ENCODE measurements around the gene PARD3. TPM values are rescaled to one million over a fixed set of nuclear protein-coding genes. Genes with fewer than 3 reads are reported as not detected.

PARD3 gene
- total RNA-seq, 4 donors from 2014 or later = 98.9 to 122 (median 105) TPM

- TF ChIP-seq EP300 (IDR thresholded peaks at IDR 0.05) (no peak), POLR2AphosphoS5 (IDR thresholded peaks at IDR 0.05) (no peak), CTCF (IDR thresholded peaks at IDR 0.05) (no peak)
- intact Hi-C loops (cut with DNase I) = no loop called here
- no peak for DNase-seq (ENCODE audit: extremely low spot score)
- Histone ChIP-seq H3K27me3 (no peaks in the 10 kb centered on the region), H3K4me1 (no peaks in the 10 kb centered on the region), H3K27ac (replicated peaks in 1 of 4) (no peak overlapping the region), H3K36me3 (no peaks in the 10 kb centered on the region), H3K4me3 (no peak overlapping the region), H3K9me3 (no peaks in the 10 kb centered on the region)
- 84% methylated on average over 2 of the region's 2 CpGs for WGBS
Measured at GRCh38 chr10:34143466-34143865, 671.6 kb downstream of the PARD3 start.

- Histone ChIP-seq H3K36me3 (no peaks in the 10 kb centered on the region), H3K27ac (replicated peaks in 1 of 4) (no peak overlapping the region), H3K27me3 (no peaks in the 10 kb centered on the region), H3K4me1 (no peaks in the 10 kb centered on the region), H3K9me3 (no peaks in the 10 kb centered on the region), H3K4me3 (no peak overlapping the region)
- WGBS = 83% methylated on average over 2 of the region's 2 CpGs
- DNase-seq (ENCODE audit: extremely low spot score) = no peak
- intact Hi-C loops (cut with DNase I) = no loop called here
- TF ChIP-seq POLR2A (IDR thresholded peaks at IDR 0.05; ENCODE audit: low read depth) (no peak), POLR2AphosphoS5 (IDR thresholded peaks at IDR 0.05) (no peak), EP300 (IDR thresholded peaks at IDR 0.05) (no peak), CTCF (IDR thresholded peaks at IDR 0.05) (no peak)
Measured at GRCh38 chr10:34141032-34141680, 673.9 kb downstream of the PARD3 start.

- no peak for TF ChIP-seq EP300 (IDR thresholded peaks at IDR 0.05)
- TF ChIP-seq CTCF (IDR thresholded peaks at IDR 0.05) = no peak
- TF ChIP-seq POLR2A (IDR thresholded peaks at IDR 0.05; ENCODE audit: low read depth) = no peak
- no peak for TF ChIP-seq POLR2AphosphoS5 (IDR thresholded peaks at IDR 0.05)
- Histone ChIP-seq H3K36me3 (no peaks in the 10 kb centered on the region), H3K27me3 (no peaks in the 10 kb centered on the region), H3K9me3 (no peaks in the 10 kb centered on the region), H3K4me3 (no peak overlapping the region), H3K4me1 (no peaks in the 10 kb centered on the region), H3K27ac (replicated peaks in 1 of 4) (no peak overlapping the region)
- intact Hi-C loops (cut with DNase I) = no loop called here
- 71% methylated on average over 3 of the region's 3 CpGs for WGBS
- DNase-seq (ENCODE audit: extremely low spot score) = no peak
Measured at GRCh38 chr10:34139559-34139958, 675.5 kb downstream of the PARD3 start.

GRCh38 chr10:34137955-34138354, 677.1 kb downstream of the PARD3 start:
- Histone ChIP-seq H3K9me3 (no peaks in the 10 kb centered on the region), H3K36me3 (no peaks in the 10 kb centered on the region), H3K4me3 (no peak overlapping the region), H3K4me1 (no peaks in the 10 kb centered on the region), H3K27ac (replicated peaks in 1 of 4) (no peak overlapping the region), H3K27me3 (no peaks in the 10 kb centered on the region)
- TF ChIP-seq EP300 (IDR thresholded peaks at IDR 0.05) (no peak), POLR2AphosphoS5 (IDR thresholded peaks at IDR 0.05) (no peak), POLR2A (IDR thresholded peaks at IDR 0.05; ENCODE audit: low read depth) (no peak), CTCF (IDR thresholded peaks at IDR 0.05) (no peak)
- no peak for DNase-seq (ENCODE audit: extremely low spot score)
- intact Hi-C loops (cut with DNase I) = no loop called here
- WGBS = 95% methylated on average over 2 of the region's 2 CpGs

GRCh38 chr10:34137201-34137600, 677.9 kb downstream of the PARD3 start:
- TF ChIP-seq POLR2A (IDR thresholded peaks at IDR 0.05; ENCODE audit: low read depth) (no peak), POLR2AphosphoS5 (IDR thresholded peaks at IDR 0.05) (no peak), EP300 (IDR thresholded peaks at IDR 0.05) (no peak), CTCF (IDR thresholded peaks at IDR 0.05) (no peak)
- peak; percentile 50 for DNase-seq (ENCODE audit: extremely low spot score)
- Histone ChIP-seq H3K36me3 (no peaks in the 10 kb centered on the region), H3K27me3 (no peaks in the 10 kb centered on the region), H3K4me1 (peaks cover 0 to 5% (median 0%) of the 10 kb centered on the region in 4 donors), H3K4me3 (no peak overlapping the region), H3K9me3 (no peaks in the 10 kb centered on the region), H3K27ac (replicated peaks in 1 of 4) (no peak overlapping the region)
- intact Hi-C loops (cut with DNase I) = no loop called here
- 96% methylated on average over 7 of the region's 7 CpGs for WGBS
